B cell (primary cell): Measurements from ENCODE around the gene GPC5. TPM values are rescaled to one million over a fixed set of nuclear protein-coding genes. Genes with fewer than 3 reads are reported as not detected.

Source experiments
- ATAC-seq: fragments of 200-7000 bp; cut with Tn5 transposase; one replicate; pipeline ENCODE4 v1.10.0; 2021; ENCODE audit warnings: low read depth, mild to moderate bottlenecking, moderate number of reproducible peaks, moderate library complexity
- CTCF ChIA-PET: fragments of 350-600 bp; sonication (Branson Sonifier 250); formaldehyde crosslinking; loops from one replicate; lab custom pipeline; 2021; ENCODE audit warnings: antibody characterized with exemption, inconsistent platforms; lab: Charles Lee
- POLR2A ChIA-PET: fragments of 350-600 bp; sonication (Branson Sonifier 250); formaldehyde crosslinking; loops from one replicate; lab custom pipeline; 2021; ENCODE audit warnings: antibody characterized with exemption; lab: Charles Lee
- DNase-seq: peaks from one replicate; pipeline ENCODE4 v3.0.0; 2013
- H2AFZ ChIP-seq: 2 replicates; pipeline ENCODE4 v1.6.1; 2012; ENCODE audit warnings: mild to moderate bottlenecking, low read depth, low read length; ENCODE audit not compliant: insufficient read depth, poor library complexity, severe bottlenecking
- H3K27ac ChIP-seq, 2 donors: 1 replicate in 1 of 2; 2 replicates in 1 of 2; pipeline ENCODE4 v1.5.1; 2012 to 2013; ENCODE audit warnings: low read length in 2 of 2, mild to moderate bottlenecking in 2 of 2, moderate library complexity in 1 of 2
- H3K27me3 ChIP-seq, 4 experiments: fragments of 200-600 bp in 1 of 4; sonication (generic) in 1 of 4; replicated peaks in 1 of 4; 1 replicate in 2 of 4; 2 replicates in 2 of 4; pipeline versions ENCODE4 v1.6.1 to v1.7.0; 2013 to 2016; ENCODE audit warnings: low read length in 3 of 4, mild to moderate bottlenecking in 2 of 4, mixed read lengths in 1 of 4, moderate library complexity in 1 of 4; ENCODE audit not compliant: insufficient read depth in 4 of 4, control insufficient read depth in 3 of 4; ENCODE audit errors: control extremely low read depth in 1 of 4
- H3K36me3 ChIP-seq, 2 experiments: replicated peaks in 1 of 2; 1 replicate in 1 of 2; 2 replicates in 1 of 2; pipeline versions ENCODE4 v1.6.1 to v1.7.1; 2013; ENCODE audit warnings: low read length in 1 of 2; ENCODE audit not compliant: insufficient read depth in 2 of 2, control insufficient read depth in 1 of 2; ENCODE audit errors: control extremely low read depth in 1 of 2, extremely low read depth in 1 of 2
- H3K4me1 ChIP-seq, 2 donors: fragments of 200-600 bp in 1 of 2; sonication (generic) in 1 of 2; 1 replicate in 1 of 2; 2 replicates in 1 of 2; pipeline versions ENCODE4 v1.5.1 to v1.6.1; 2013 to 2017; ENCODE audit warnings: low read length in 2 of 2; ENCODE audit not compliant: control insufficient read depth in 2 of 2, insufficient read depth in 2 of 2
- H3K4me2 ChIP-seq: replicated peaks from 2 replicates; pipeline ENCODE3; 2012; ENCODE audit warnings: mild to moderate bottlenecking, low read depth, low read length; ENCODE audit not compliant: poor library complexity, severe bottlenecking
- H3K4me3 ChIP-seq, 5 experiments: fragments of 200-600 bp in 1 of 5; sonication (generic) in 1 of 5; 1 replicate in 3 of 5; 2 replicates in 2 of 5; pipeline versions ENCODE4 v1.5.1 to v1.7.0; 2011 to 2016; ENCODE audit warnings: low read length in 4 of 5, mild to moderate bottlenecking in 4 of 5, low read depth in 2 of 5, control low read depth in 1 of 5, moderate library complexity in 1 of 5; ENCODE audit not compliant: insufficient read depth in 1 of 5; ENCODE audit errors: control extremely low read depth in 1 of 5, extremely low read depth in 1 of 5
- H3K79me2 ChIP-seq: fragments of 200-600 bp; sonication (generic); one replicate; pipeline ENCODE4 v1.6.0; 2016; ENCODE audit warnings: low read length; ENCODE audit not compliant: control insufficient read depth, insufficient read depth
- H3K9ac ChIP-seq: fragments of 200-600 bp; sonication (generic); 2 replicates; pipeline ENCODE4 v1.6.1; 2017; ENCODE audit warnings: mild to moderate bottlenecking, low read length, moderate library complexity
- H3K9me3 ChIP-seq, 3 donors: one replicate each; pipeline versions ENCODE4 v1.6.1 to v1.7.1; 2013; ENCODE audit warnings: low read length in 2 of 3; ENCODE audit not compliant: control insufficient read depth in 2 of 3, insufficient read depth in 1 of 3; ENCODE audit errors: control extremely low read depth in 1 of 3
- H4K20me1 ChIP-seq: 2 replicates; pipeline ENCODE4 v1.6.0; 2012; ENCODE audit warnings: mild to moderate bottlenecking, low read length; ENCODE audit not compliant: insufficient read depth, control insufficient read depth, poor library complexity, severe bottlenecking
- H3K27ac Mint-ChIP-seq: one replicate; pipeline ENCODE4 v1.8.0; 2021; ENCODE audit warnings: mixed read lengths
- H3K27me3 Mint-ChIP-seq: one replicate; pipeline ENCODE4 v1.8.0; 2021; ENCODE audit warnings: mixed read lengths
- H3K4me1 Mint-ChIP-seq: one replicate; pipeline ENCODE4 v1.8.0; 2021; ENCODE audit warnings: mixed read lengths
- H3K4me3 Mint-ChIP-seq: one replicate; pipeline ENCODE4 v1.8.0; 2021; ENCODE audit warnings: mixed read lengths
- H3K9me3 Mint-ChIP-seq: one replicate; pipeline ENCODE4 v1.8.0; 2022; ENCODE audit warnings: mixed read lengths; ENCODE audit not compliant: insufficient read depth
- EZH2 ChIP-seq: IDR thresholded peaks from 2 replicates; pipeline ENCODE4 v1.6.1; 2012; ENCODE audit warnings: borderline replicate concordance, low read depth, mild to moderate bottlenecking, moderate library complexity, low read length; ENCODE audit not compliant: insufficient read depth, poor library complexity, severe bottlenecking
- WGBS: methylation state at CpG from one replicate; pipeline ENCODE4 v1.1.5; 2013; ENCODE audit warnings: missing lambda C conversion rate; ENCODE audit not compliant: insufficient coverage; 5-methylcytosine and 5-hydroxymethylcytosine counted together
- intact Hi-C: fragments of 100-400 bp; cut with micrococcal nuclease; formaldehyde crosslinking; loops from one replicate; pipeline ENCODE4 v1.10.0; 2022
- polyA plus RNA-seq: library from polyadenylated mRNA; depleted of rRNA; stranded (reverse); fragments of >200 nt; gene quantifications from 2 replicates; pipeline ENCODE4 v1.2.3, GENCODE V29; 2012
- total RNA-seq, 2 donors: library from RNA; stranded (reverse); fragments of 120-200 nt in 1 of 2; gene quantifications; 1 replicate in 1 of 2; 2 replicates in 1 of 2; pipeline versions ENCODE4 v1.2.3 to v1.2.4, GENCODE V29; 2013 to 2022
- TF ChIP-seq, protein P1 (sequence below): fragments of 200-600 bp; IDR thresholded peaks from one replicate; pipeline ENCODE4 v1.8.0; 2022; ENCODE audit warnings: antibody characterized with exemption, mild to moderate bottlenecking

Gene GPC5
- total and polyA plus RNA-seq, 2 donors (not counting 1 experiment from before 2014, with no cell fraction given) = 0.15 to 0.30 TPM

- H3K9me3 ChIP-seq = no peaks in the 10 kb centered on the region
- H3K9ac ChIP-seq = no peak overlapping the region
- Mint-ChIP-seq H3K27ac (no peak overlapping the region), H3K4me1 (no peaks in the 10 kb centered on the region), H3K27me3 (no peaks in the 10 kb centered on the region), H3K9me3 (no peaks in the 10 kb centered on the region), H3K4me3 (no peak overlapping the region)
- ChIA-PET CTCF (no interaction called here), POLR2A (no interaction called here)
- TF ChIP-seq, protein P1, sequence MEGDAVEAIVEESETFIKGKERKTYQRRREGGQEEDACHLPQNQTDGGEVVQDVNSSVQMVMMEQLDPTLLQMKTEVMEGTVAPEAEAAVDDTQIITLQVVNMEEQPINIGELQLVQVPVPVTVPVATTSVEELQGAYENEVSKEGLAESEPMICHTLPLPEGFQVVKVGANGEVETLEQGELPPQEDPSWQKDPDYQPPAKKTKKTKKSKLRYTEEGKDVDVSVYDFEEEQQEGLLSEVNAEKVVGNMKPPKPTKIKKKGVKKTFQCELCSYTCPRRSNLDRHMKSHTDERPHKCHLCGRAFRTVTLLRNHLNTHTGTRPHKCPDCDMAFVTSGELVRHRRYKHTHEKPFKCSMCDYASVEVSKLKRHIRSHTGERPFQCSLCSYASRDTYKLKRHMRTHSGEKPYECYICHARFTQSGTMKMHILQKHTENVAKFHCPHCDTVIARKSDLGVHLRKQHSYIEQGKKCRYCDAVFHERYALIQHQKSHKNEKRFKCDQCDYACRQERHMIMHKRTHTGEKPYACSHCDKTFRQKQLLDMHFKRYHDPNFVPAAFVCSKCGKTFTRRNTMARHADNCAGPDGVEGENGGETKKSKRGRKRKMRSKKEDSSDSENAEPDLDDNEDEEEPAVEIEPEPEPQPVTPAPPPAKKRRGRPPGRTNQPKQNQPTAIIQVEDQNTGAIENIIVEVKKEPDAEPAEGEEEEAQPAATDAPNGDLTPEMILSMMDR = no peak
- TF ChIP-seq EZH2 = no peak
- no peaks in the 10 kb centered on the region for H3K79me2 ChIP-seq
- no peak overlapping the region for H3K4me2 ChIP-seq
- ATAC-seq (no peak), DNase-seq (no peak)
- H2AFZ ChIP-seq = no peak overlapping the region
- H3K4me1 ChIP-seq = no peaks in the 10 kb centered on the region
- no peaks in the 10 kb centered on the region for H4K20me1 ChIP-seq
- H3K27me3 ChIP-seq = no peaks in the 10 kb centered on the region
- no peak overlapping the region for H3K4me3 ChIP-seq
- H3K27ac ChIP-seq = no peak overlapping the region
- H3K36me3 ChIP-seq = no peaks in the 10 kb centered on the region
- intact Hi-C loops = no loop called here
Observed at GRCh38 chr13:92849381-92849780, 1451.0 kb downstream of the GPC5 start.

DNA sequence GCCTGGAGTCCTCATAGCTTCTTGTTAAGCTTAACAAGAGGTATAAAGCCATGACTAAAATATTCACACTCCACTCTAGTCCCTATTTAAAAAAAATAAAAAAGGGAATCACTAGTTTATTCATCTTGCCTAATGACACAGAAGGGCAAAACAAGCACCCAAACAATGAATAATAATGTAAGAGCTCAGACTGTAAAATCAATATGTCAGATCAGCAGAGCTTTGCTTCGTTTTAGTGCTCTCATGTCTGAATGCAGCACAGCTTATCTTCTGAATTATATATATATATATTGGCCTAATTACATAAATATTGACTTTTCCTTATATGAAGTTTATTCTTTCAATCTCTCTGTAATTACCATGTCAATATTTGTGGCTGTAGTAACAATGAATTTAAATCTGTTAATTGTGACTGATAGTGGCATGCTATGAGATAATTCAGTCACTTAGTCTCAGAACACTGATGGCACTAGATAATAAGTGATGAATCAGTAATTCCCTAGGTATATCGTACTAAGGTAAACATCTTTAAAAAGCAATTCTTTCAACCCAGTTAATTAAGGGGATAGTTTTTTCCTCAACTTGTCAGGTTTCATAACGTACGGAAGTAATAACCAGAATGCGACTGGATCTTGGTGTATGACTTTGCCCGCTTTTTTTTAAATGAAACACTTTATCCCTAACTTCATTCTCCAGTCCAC, 1466.3 kb downstream of the GPC5 start:
- no CpG with 5 or more reads among the region's 6 CpGs for WGBS
- H3K4me1 ChIP-seq = no peaks in the 10 kb centered on the region
- TF ChIP-seq, protein P1 = no peak
- no peak for TF ChIP-seq EZH2
- ATAC-seq (no peak), DNase-seq (no peak)
- CTCF ChIA-PET = no interaction called here
- Mint-ChIP-seq H3K27me3 (no peaks in the 10 kb centered on the region), H3K9me3 (no peaks in the 10 kb centered on the region), H3K4me3 (no peak overlapping the region), H3K27ac (no peak overlapping the region), H3K4me1 (no peaks in the 10 kb centered on the region)
- H3K36me3 ChIP-seq = no peaks in the 10 kb centered on the region
- H3K79me2 ChIP-seq = no peaks in the 10 kb centered on the region
- POLR2A ChIA-PET = no interaction called here
- H4K20me1 ChIP-seq = no peaks in the 10 kb centered on the region
- no peak overlapping the region for H3K4me3 ChIP-seq
- H3K4me2 ChIP-seq = no peak overlapping the region
- intact Hi-C loops = no loop called here
- H3K27me3 ChIP-seq = no peaks in the 10 kb centered on the region
- H3K27ac ChIP-seq = no peak overlapping the region
- H3K9me3 ChIP-seq = no peaks in the 10 kb centered on the region
- H3K9ac ChIP-seq = no peak overlapping the region
- no peak overlapping the region for H2AFZ ChIP-seq
